Neural cell (in vitro differentiated cells): ENCODE results near the gene ABCB6. TPM values are rescaled to one million over a fixed set of nuclear protein-coding genes. Genes with fewer than 3 reads are reported as not detected.

ENCODE experiments used
- H2AFZ ChIP-seq: fragments of 200-600, 300-800 bp; sonication (generic), shearing (Covaris generic); 2 replicates; pipeline ENCODE4 v1.6.0; 2014; ENCODE audit warnings: low read depth, mild to moderate bottlenecking, antibody characterized with exemption, low read length, moderate library complexity
- H3F3A ChIP-seq: fragments of 200-600 bp; shearing (Covaris generic); 2 replicates; pipeline ENCODE4 v1.6.1; 2016; ENCODE audit warnings: mild to moderate bottlenecking, moderate library complexity, mixed read lengths, antibody characterized with exemption, low read length; ENCODE audit not compliant: insufficient read depth, poor library complexity, severe bottlenecking
- H3K27ac ChIP-seq: fragments of 200-600, 300-800 bp; sonication (generic), shearing (Covaris generic); 2 replicates; pipeline ENCODE4 v1.5.1; 2014; ENCODE audit warnings: mild to moderate bottlenecking, low read length, moderate library complexity
- H3K27me3 ChIP-seq: fragments of 300-800, 200-600 bp; sonication (generic), shearing (Covaris generic); 2 replicates; pipeline ENCODE4 v1.6.0; 2014; ENCODE audit warnings: mild to moderate bottlenecking, low read depth, low read length, moderate library complexity; ENCODE audit not compliant: insufficient read depth
- H3K36me3 ChIP-seq: fragments of 300-800, 200-600 bp; sonication (generic), shearing (Covaris generic); 2 replicates; pipeline ENCODE4 v1.5.1; 2014; ENCODE audit warnings: mild to moderate bottlenecking, antibody characterized with exemption, low read length, moderate library complexity; ENCODE audit not compliant: insufficient read depth
- H3K4me2 ChIP-seq: fragments of 300-800, 200-600 bp; sonication (generic), shearing (Covaris generic); 2 replicates; pipeline ENCODE4 v1.6.0; 2014; ENCODE audit warnings: mild to moderate bottlenecking, low read length
- H3K4me3 ChIP-seq: fragments of 300-800, 200-600 bp; sonication (generic), shearing (Covaris generic); 2 replicates; pipeline ENCODE4 v1.5.1; 2014; ENCODE audit warnings: mild to moderate bottlenecking, low read length, moderate library complexity
- H3K79me2 ChIP-seq: fragments of 200-600 bp; shearing (Covaris generic); replicated peaks from 2 replicates; pipeline ENCODE4 v1.6.0; 2014; ENCODE audit warnings: mild to moderate bottlenecking, low read length, moderate library complexity; ENCODE audit not compliant: insufficient read depth
- H3K9ac ChIP-seq: fragments of 300-800, 200-600 bp; sonication (generic), shearing (Covaris generic); 2 replicates; pipeline ENCODE4 v1.6.1; 2016; ENCODE audit warnings: mild to moderate bottlenecking, low read length, mixed read lengths
- H3K9me2 ChIP-seq: fragments of 200-600 bp; shearing (Covaris generic); 2 replicates; pipeline ENCODE4 v1.6.1; 2016; ENCODE audit warnings: mild to moderate bottlenecking, low read length, mixed read lengths; ENCODE audit not compliant: insufficient read depth
- H3K9me3 ChIP-seq: fragments of 200-600, 300-800 bp; sonication (generic), shearing (Covaris generic); 2 replicates; pipeline ENCODE4 v1.6.1; 2016; ENCODE audit warnings: mild to moderate bottlenecking, mixed run types, low read length, moderate library complexity, mixed read lengths
- H4K20me1 ChIP-seq: fragments of 200-600 bp; shearing (Covaris generic); 2 replicates; pipeline ENCODE4 v1.6.1; 2016; ENCODE audit warnings: mild to moderate bottlenecking, mixed run types; ENCODE audit not compliant: insufficient read depth
- CTCF ChIP-seq: fragments of 450-650 bp; IDR thresholded peaks from 2 replicates; pipeline ENCODE4 v1.5.1; 2014; ENCODE audit warnings: antibody characterized with exemption, mild to moderate bottlenecking, moderate library complexity; ENCODE audit not compliant: poor library complexity, severe bottlenecking
- EP300 ChIP-seq: fragments of 450-650 bp; conservative IDR thresholded peaks from 2 replicates; pipeline ENCODE4 v1.6.1; 2014; ENCODE audit warnings: antibody characterized with exemption, mild to moderate bottlenecking, moderate library complexity; ENCODE audit not compliant: poor library complexity, severe bottlenecking
- EZH2 ChIP-seq: fragments of 200-600, 300-800 bp; shearing (Covaris generic), sonication (generic); IDR thresholded peaks from 2 replicates; pipeline ENCODE4 v1.6.1; 2014; ENCODE audit warnings: antibody characterized with exemption, low read length, borderline replicate concordance, mild to moderate bottlenecking; ENCODE audit not compliant: insufficient read depth, poor library complexity, severe bottlenecking
- MXI1 ChIP-seq: fragments of 450-650 bp; conservative IDR thresholded peaks from 2 replicates; pipeline ENCODE4 v1.6.1; 2014; ENCODE audit warnings: antibody characterized with exemption, mild to moderate bottlenecking; ENCODE audit not compliant: poor library complexity, severe bottlenecking
- POLR2AphosphoS5 ChIP-seq: IDR thresholded peaks from 2 replicates; pipeline ENCODE4 v1.6.1; 2012
- RAD21 ChIP-seq: fragments of 450-650 bp; conservative IDR thresholded peaks from 2 replicates; pipeline ENCODE4 v1.6.1; 2014; ENCODE audit warnings: antibody characterized with exemption, mild to moderate bottlenecking, moderate library complexity
- REST ChIP-seq: IDR thresholded peaks from 2 replicates; pipeline ENCODE4 v1.6.1; 2012; ENCODE audit warnings: borderline replicate concordance
- SMC3 ChIP-seq: fragments of 450-650 bp; conservative IDR thresholded peaks from 2 replicates; pipeline ENCODE4 v1.6.1; 2014; ENCODE audit warnings: antibody characterized with exemption, mild to moderate bottlenecking, moderate library complexity; ENCODE audit not compliant: poor library complexity
- TAF1 ChIP-seq: IDR thresholded peaks from 2 replicates; pipeline ENCODE4 v1.6.1; 2012; ENCODE audit warnings: low read depth
- polyA plus RNA-seq: library from polyadenylated mRNA; depleted of rRNA; stranded (reverse); fragments of >200 nt; gene quantifications from 2 replicates; pipeline ENCODE4 v1.2.3, GENCODE V29; 2014

Gene ABCB6
- polyA plus RNA-seq, 1 donor from 2014 or later: 28.1 TPM

GRCh38 chr2:219252084-219252483, 33.3 kb upstream of the ABCB6 start:
- Histone ChIP-seq H3K36me3 (peaks cover 8% of the 10 kb centered on the region), H3K9me3 (no peaks in the 10 kb centered on the region), H3K27me3 (peaks cover 56% of the 10 kb centered on the region), H3K27ac (no peak overlapping the region), H2AFZ (no peak overlapping the region), H4K20me1 (no peaks in the 10 kb centered on the region), H3K9me2 (no peaks in the 10 kb centered on the region), H3K79me2 (no peaks in the 10 kb centered on the region), H3K4me3 (no peak overlapping the region), H3F3A (no peaks in the 10 kb centered on the region), H3K9ac (no peak overlapping the region), H3K4me2 (no peak overlapping the region)
- TF ChIP-seq EP300 (no peak), POLR2AphosphoS5 (no peak), CTCF (no peak), REST (no peak), EZH2 (no peak), RAD21 (no peak), TAF1 (no peak), MXI1 (no peak), SMC3 (no peak)

GRCh38 chr2:219251656-219252055, 32.9 kb upstream of the ABCB6 start:
- H3K4me2 ChIP-seq: no peak overlapping the region

More at GRCh38 chr2:219251656-219252055, 32.9 kb upstream of the ABCB6 start:
- peaks cover 53% of the 10 kb centered on the region for H3K27me3 ChIP-seq
- no peaks in the 10 kb centered on the region for H3F3A ChIP-seq
- H4K20me1 ChIP-seq: no peaks in the 10 kb centered on the region
- no peak overlapping the region for H3K9ac ChIP-seq
- no peaks in the 10 kb centered on the region for H3K79me2 ChIP-seq
- no peaks in the 10 kb centered on the region for H3K9me2 ChIP-seq
- H3K9me3 ChIP-seq: no peaks in the 10 kb centered on the region
- no peak for TF ChIP-seq CTCF
- no peak for TF ChIP-seq TAF1
- no peak for TF ChIP-seq EZH2
- no peak for TF ChIP-seq SMC3
- no peak for TF ChIP-seq REST
- TF ChIP-seq MXI1: no peak
- TF ChIP-seq RAD21: no peak
- TF ChIP-seq POLR2AphosphoS5: no peak
- no peak for TF ChIP-seq EP300
- H3K36me3 ChIP-seq: peaks cover 8% of the 10 kb centered on the region
- no peak overlapping the region for H3K27ac ChIP-seq
- H3K4me3 ChIP-seq: no peak overlapping the region
- H2AFZ ChIP-seq: no peak overlapping the region
